ENCODE results near the gene HSBP1L1. TPM values are rescaled to one million over a fixed set of nuclear protein-coding genes. Genes with fewer than 3 reads are reported as not detected.

The HSBP1L1 gene
- total and polyA plus RNA-seq, 4 donors: 12.2 to 61.0 (median 26.4) TPM

DNA sequence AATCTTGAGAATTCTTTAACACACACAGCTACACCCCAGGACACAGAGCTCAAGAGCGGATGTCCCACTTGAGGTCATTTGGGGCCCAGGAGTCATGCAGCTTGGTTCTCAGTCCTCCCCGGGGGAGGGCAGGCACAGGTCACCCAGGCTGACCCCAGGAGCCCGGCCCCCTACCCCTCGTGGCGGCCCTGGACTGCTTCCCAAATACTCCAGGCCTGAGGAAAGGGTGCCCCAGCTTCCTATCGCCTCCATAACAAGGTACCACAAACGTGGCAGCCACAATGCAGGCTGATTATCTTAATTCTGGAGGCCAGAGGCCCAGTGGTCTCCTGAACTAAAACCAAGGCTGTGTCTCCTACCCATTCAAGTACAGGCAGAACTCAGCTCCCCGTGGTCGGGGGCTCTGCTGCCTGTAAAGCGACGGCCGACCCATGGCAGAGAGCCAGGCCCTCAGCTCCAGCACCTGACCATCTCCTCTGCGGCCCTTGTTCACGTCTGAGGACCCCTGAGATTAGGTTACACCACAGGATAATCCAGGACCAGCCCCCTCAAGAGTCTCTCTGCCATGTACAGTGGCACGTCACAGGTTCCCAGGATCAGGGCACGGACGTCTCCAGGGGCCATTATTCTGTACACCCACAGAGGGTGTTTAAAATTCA is 23.5 kb upstream of the HSBP1L1 start:
- H3K9ac ChIP-seq (ENCODE audit: low read depth in 1 of 2, low read length in 2 of 2): no peak overlapping the region
- no peaks in the 10 kb centered on the region for H3K9me3 ChIP-seq (ENCODE audit: control insufficient read depth in 4 of 4, low read length in 3 of 4)
- H3K4me1 ChIP-seq (ENCODE audit: control insufficient read depth in 4 of 4, insufficient read depth in 4 of 4, low read length in 3 of 4): peaks cover 55 to 97% (median 93%) of the 10 kb centered on the region in 4 donors
- peak overlapping the region; percentile 16 to 47 for H3K27ac ChIP-seq (ENCODE audit: low read depth in 1 of 2, low read length in 2 of 2)
- no peak overlapping the region for H3K4me3 ChIP-seq (ENCODE audit: low read depth in 1 of 3, low read length in 3 of 3)
- peak; percentile 34 for DNase-seq (ENCODE audit: low spot score)
- H3K36me3 ChIP-seq (ENCODE audit: control insufficient read depth in 4 of 4, insufficient read depth in 3 of 4, low read depth in 1 of 4, low read length in 3 of 4): peaks cover 3 to 12% (median 10%) of the 10 kb centered on the region in 4 donors
- WGBS: 46% methylated on average over 17 of the region's 17 CpGs
- H3K27me3 ChIP-seq (ENCODE audit: control insufficient read depth in 4 of 4, insufficient read depth in 4 of 4, low read length in 3 of 4): no peaks in the 10 kb centered on the region
- TF ChIP-seq, protein P1, sequence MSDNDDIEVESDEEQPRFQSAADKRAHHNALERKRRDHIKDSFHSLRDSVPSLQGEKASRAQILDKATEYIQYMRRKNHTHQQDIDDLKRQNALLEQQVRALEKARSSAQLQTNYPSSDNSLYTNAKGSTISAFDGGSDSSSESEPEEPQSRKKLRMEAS (IDR thresholded peaks at IDR 0.05): no peak
- TF ChIP-seq GABPA (IDR thresholded peaks at IDR 0.05 in 1 of 2, conservative IDR thresholded peaks at IDR 0.05 in 1 of 2): no peak
- TF ChIP-seq EGR1 (IDR thresholded peaks at IDR 0.05; ENCODE audit: low read depth in 2 of 2): no peak
- no peak for TF ChIP-seq JUND (IDR thresholded peaks at IDR 0.05)
- no peak for TF ChIP-seq HNF4G (IDR thresholded peaks at IDR 0.05)

DNA sequence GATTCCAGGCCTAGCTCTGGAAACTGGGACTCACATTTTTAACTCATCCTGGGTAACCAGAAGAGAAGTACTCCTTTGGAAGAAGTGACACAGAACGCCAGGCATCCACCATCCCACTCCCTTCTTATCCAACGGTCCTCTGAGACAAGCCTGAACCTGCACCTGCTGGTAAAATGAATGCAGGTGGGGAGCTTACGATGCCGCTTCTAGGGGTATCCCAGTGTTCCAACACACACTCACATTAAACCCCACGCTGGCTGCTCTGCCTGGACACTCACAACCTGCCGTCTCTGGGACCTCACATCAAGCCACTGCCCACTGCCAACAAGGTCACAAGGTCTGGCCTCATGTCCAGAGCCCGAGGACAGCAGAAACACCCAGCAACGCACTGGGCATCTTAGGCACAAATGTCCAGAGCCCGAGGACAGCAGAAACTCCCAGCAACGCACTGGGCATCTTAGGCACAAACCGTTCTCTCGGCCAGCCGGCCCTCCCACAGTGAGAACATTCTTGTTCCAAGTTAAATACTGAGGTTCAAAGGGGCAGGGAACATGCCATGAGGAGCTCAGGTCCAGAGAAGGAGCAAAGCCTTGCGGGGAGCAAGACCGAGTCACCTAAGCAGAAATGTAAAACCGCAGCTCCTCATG is 22.8 kb upstream of the HSBP1L1 start:
- 39% methylated on average over 16 of the region's 16 CpGs for WGBS
- Histone ChIP-seq H3K4me3 (ENCODE audit: low read depth in 1 of 3, low read length in 3 of 3) (no peak overlapping the region), H3K9me3 (ENCODE audit: control insufficient read depth in 4 of 4, low read length in 3 of 4) (no peaks in the 10 kb centered on the region), H3K4me1 (ENCODE audit: control insufficient read depth in 4 of 4, insufficient read depth in 4 of 4, low read length in 3 of 4) (peaks cover 54 to 97% (median 93%) of the 10 kb centered on the region in 4 donors), H3K9ac (ENCODE audit: low read depth in 1 of 2, low read length in 2 of 2) (peak overlapping the region in 1 of 2 donors; percentile 73), H3K36me3 (ENCODE audit: control insufficient read depth in 4 of 4, insufficient read depth in 3 of 4, low read depth in 1 of 4, low read length in 3 of 4) (peaks cover 3 to 12% (median 10%) of the 10 kb centered on the region in 4 donors), H3K27ac (ENCODE audit: low read depth in 1 of 2, low read length in 2 of 2) (peak overlapping the region; percentile 3 to 47), H3K27me3 (ENCODE audit: control insufficient read depth in 4 of 4, insufficient read depth in 4 of 4, low read length in 3 of 4) (no peaks in the 10 kb centered on the region)
- DNase-seq (ENCODE audit: low spot score): peak; percentile 32
- TF ChIP-seq, protein P2, sequence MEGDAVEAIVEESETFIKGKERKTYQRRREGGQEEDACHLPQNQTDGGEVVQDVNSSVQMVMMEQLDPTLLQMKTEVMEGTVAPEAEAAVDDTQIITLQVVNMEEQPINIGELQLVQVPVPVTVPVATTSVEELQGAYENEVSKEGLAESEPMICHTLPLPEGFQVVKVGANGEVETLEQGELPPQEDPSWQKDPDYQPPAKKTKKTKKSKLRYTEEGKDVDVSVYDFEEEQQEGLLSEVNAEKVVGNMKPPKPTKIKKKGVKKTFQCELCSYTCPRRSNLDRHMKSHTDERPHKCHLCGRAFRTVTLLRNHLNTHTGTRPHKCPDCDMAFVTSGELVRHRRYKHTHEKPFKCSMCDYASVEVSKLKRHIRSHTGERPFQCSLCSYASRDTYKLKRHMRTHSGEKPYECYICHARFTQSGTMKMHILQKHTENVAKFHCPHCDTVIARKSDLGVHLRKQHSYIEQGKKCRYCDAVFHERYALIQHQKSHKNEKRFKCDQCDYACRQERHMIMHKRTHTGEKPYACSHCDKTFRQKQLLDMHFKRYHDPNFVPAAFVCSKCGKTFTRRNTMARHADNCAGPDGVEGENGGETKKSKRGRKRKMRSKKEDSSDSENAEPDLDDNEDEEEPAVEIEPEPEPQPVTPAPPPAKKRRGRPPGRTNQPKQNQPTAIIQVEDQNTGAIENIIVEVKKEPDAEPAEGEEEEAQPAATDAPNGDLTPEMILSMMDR (IDR thresholded peaks at IDR 0.05; ENCODE audit: low read depth, low read length, missing input control): no peak
- no peak for TF ChIP-seq RAD21 (IDR thresholded peaks at IDR 0.05)
- peak; percentile 58 for TF ChIP-seq SP1 (IDR thresholded peaks at IDR 0.05)
- TF ChIP-seq, protein P3, sequence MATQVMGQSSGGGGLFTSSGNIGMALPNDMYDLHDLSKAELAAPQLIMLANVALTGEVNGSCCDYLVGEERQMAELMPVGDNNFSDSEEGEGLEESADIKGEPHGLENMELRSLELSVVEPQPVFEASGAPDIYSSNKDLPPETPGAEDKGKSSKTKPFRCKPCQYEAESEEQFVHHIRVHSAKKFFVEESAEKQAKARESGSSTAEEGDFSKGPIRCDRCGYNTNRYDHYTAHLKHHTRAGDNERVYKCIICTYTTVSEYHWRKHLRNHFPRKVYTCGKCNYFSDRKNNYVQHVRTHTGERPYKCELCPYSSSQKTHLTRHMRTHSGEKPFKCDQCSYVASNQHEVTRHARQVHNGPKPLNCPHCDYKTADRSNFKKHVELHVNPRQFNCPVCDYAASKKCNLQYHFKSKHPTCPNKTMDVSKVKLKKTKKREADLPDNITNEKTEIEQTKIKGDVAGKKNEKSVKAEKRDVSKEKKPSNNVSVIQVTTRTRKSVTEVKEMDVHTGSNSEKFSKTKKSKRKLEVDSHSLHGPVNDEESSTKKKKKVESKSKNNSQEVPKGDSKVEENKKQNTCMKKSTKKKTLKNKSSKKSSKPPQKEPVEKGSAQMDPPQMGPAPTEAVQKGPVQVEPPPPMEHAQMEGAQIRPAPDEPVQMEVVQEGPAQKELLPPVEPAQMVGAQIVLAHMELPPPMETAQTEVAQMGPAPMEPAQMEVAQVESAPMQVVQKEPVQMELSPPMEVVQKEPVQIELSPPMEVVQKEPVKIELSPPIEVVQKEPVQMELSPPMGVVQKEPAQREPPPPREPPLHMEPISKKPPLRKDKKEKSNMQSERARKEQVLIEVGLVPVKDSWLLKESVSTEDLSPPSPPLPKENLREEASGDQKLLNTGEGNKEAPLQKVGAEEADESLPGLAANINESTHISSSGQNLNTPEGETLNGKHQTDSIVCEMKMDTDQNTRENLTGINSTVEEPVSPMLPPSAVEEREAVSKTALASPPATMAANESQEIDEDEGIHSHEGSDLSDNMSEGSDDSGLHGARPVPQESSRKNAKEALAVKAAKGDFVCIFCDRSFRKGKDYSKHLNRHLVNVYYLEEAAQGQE (IDR thresholded peaks at IDR 0.05): no peak
- TF ChIP-seq HNF4A (conservative IDR thresholded peaks at IDR 0.05): peak; percentile 75 to 84
- no peak for TF ChIP-seq NR2F2 (IDR thresholded peaks at IDR 0.05)
- no peak for TF ChIP-seq FOXA1 (IDR thresholded peaks at IDR 0.05)
- peak; percentile 64 to 79 for TF ChIP-seq RXRA (IDR thresholded peaks at IDR 0.05)
- no peak for TF ChIP-seq EGR1 (IDR thresholded peaks at IDR 0.05; ENCODE audit: low read depth in 2 of 2)
- no peak for TF ChIP-seq TAF1 (conservative IDR thresholded peaks at IDR 0.05)
- no peak for TF ChIP-seq FOXA2 (IDR thresholded peaks at IDR 0.05)
- TF ChIP-seq GABPA (IDR thresholded peaks at IDR 0.05 in 1 of 2, conservative IDR thresholded peaks at IDR 0.05 in 1 of 2): no peak
- peak; percentile 54 for TF ChIP-seq YY1 (IDR thresholded peaks at IDR 0.05)
- TF ChIP-seq, protein P4, sequence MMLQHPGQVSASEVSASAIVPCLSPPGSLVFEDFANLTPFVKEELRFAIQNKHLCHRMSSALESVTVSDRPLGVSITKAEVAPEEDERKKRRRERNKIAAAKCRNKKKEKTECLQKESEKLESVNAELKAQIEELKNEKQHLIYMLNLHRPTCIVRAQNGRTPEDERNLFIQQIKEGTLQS (IDR thresholded peaks at IDR 0.05): no peak
- peak; percentile 44 for TF ChIP-seq HNF4G (IDR thresholded peaks at IDR 0.05)
- TF ChIP-seq, protein P1 (IDR thresholded peaks at IDR 0.05): no peak
- peak in 1 of 2 donors; percentile 36 for TF ChIP-seq JUND (IDR thresholded peaks at IDR 0.05)
- TF ChIP-seq, protein P5, sequence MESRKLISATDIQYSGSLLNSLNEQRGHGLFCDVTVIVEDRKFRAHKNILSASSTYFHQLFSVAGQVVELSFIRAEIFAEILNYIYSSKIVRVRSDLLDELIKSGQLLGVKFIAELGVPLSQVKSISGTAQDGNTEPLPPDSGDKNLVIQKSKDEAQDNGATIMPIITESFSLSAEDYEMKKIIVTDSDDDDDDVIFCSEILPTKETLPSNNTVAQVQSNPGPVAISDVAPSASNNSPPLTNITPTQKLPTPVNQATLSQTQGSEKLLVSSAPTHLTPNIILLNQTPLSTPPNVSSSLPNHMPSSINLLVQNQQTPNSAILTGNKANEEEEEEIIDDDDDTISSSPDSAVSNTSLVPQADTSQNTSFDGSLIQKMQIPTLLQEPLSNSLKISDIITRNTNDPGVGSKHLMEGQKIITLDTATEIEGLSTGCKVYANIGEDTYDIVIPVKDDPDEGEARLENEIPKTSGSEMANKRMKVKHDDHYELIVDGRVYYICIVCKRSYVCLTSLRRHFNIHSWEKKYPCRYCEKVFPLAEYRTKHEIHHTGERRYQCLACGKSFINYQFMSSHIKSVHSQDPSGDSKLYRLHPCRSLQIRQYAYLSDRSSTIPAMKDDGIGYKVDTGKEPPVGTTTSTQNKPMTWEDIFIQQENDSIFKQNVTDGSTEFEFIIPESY (IDR thresholded peaks at IDR 0.05): peak; percentile 35
